ENCODE measurements around the gene PLXNC1.
A peak's percentile ranks its signal among the peaks of the same experiment; 100 is the strongest.

The PLXNC1 gene

GRCh38 chr12:94133964-94134795 is 14.2 kb upstream of the PLXNC1 start:
- no peak for DNase-seq (ENCODE audit: low read depth in 2 of 2)

DNA sequence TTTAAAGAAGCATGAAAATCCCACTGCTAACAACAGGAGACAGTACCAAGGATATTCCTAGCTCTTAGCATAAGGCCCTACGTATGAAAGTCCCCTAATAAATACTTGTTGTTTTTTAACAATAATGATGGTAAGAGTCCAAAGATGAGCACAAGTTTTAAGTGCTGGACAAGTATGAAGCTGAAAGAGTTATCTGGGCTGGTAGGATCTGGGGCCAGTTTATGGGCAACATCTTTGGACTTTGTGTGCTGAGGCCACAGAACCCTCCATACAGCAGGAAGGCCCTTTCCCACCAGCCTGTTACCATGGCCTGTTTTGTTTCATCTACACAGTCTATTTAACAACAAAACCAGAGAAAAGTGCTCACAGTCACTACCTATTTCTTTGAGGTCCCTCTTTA is 12.5 kb upstream of the PLXNC1 start:
- DNase-seq (ENCODE audit: low read depth in 2 of 2): no peak

DNA sequence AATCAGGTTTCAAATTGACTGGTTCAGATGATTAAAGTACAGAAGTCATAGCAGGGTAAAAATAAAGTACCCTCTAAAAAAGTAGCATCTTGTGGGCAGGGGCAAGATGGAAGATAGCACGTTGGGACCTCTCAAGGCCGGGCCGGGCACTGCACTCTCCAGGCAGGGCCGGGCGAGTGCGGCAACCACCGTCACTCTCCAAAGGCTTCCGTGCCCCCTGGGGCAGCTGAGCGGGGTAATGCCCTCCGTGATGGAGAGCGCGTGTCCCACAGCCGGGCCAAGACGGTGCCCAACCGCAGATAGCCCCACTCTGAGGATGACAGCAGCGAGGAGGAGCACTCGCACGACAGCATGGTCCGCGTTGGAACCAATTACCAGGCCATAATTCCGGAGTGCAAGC is 8.6 kb upstream of the PLXNC1 start:
- DNase-seq (ENCODE audit: low read depth in 2 of 2): no peak

DNA sequence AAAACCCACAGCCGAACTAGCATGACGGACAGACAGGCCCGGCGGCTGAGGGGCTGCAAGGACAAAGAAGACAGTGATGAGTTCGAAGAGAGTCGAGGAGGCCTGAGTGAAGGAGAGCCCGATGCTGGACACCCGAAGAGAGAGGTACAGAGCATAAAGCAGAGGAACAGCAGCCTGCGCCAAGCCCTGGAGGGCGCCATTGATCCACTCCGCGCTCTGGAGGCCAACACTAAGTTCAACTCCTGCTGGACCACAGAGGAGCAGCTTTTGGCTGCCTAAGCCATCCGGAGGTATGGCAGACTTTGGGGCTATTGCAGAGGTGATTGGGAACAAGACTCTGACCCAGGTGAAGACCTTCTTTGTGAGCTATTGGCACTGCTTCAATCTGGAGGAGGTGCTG is 7.8 kb upstream of the PLXNC1 start:
- DNase-seq (ENCODE audit: low read depth in 2 of 2): peak in 1 of 2 donors; percentile 23

- no peak for DNase-seq (ENCODE audit: low read depth in 2 of 2)
These were observed 7.2 kb upstream of the PLXNC1 start for GRCh38 chr12:94141004-94141764.

DNA sequence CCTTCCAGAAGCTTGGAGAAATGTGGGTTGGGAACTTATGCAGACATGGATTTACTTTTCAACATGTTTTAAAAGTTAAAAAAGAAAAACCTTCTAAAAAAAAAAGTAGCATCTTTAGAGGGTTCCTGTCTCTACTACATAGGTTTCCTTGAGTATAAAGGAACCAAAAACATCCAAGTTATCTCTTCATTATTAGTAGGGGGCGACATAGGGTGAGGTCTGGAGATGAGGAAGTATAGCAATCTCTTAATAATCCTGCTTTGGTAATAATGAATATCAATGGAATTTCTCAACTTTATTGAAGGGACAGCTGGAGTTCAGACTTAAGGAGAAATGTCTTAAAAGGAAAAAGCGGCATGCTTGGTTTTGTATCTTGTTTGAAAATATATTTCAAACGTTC is 6.5 kb upstream of the PLXNC1 start:
- no peak for DNase-seq (ENCODE audit: low read depth in 2 of 2)

GRCh38 chr12:94143438-94143837 is 4.9 kb upstream of the PLXNC1 start:
- no peak for DNase-seq (ENCODE audit: low read depth in 2 of 2)

DNA sequence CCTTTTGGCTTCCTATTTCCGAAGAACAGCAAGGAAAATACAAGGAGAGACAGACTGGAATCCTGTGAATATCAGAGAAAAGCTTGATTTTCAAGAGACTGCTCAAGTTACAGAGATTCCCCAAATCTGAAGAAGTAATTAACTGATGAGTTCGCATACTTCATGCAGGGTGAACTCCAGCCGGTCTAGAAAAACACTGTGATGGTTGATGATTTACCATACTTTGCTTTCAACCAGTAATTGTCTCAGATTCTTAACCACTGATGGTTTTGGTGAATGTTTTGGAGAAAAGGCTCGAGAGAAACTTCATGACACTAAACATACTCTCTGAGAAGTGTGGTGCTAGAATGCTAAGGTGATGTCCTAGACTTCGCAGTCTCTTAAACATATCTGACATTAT is 4.4 kb upstream of the PLXNC1 start:
- no peak for DNase-seq (ENCODE audit: low read depth in 2 of 2)

- DNase-seq (ENCODE audit: low read depth in 2 of 2): no peak
These were observed 3.6 kb upstream of the PLXNC1 start for GRCh38 chr12:94144781-94145180.

DNA sequence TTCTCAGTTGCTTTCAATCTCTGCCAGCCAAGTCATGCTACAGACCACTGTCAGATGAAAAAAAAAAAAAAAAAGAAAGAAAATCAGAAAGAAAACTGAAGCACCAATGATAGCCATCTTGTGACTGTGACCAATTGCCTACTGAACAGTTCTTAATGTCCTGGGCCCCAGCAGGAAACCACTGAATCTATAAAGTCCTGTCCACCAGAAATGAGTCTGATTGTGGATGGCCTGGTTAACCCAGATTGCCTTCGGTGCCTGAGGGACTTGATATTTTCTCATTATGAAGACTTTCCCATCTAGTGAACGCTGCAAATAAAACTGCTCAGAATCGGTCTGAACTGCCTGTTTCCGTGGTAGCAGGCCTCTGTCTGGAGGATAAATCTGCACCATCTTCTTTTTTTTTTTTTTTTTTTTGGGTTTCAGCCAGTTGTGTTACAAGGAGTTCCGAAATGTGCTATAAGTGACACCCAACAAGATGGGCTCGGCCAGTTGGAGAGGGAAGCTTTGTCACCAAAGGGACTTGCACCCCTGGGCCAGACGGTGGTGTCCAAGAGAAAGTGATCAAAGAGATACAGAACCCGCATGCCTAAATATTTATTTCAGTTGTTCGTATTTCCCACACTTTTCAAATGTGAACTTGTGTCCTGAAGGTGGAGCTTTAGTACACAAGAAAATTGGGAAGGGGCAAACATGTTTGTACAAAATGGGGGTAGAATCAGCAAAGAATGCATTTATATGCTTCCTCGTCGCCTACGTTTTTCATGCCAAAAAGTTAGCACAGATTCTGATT is 3.0 kb upstream of the PLXNC1 start:
- DNase-seq (ENCODE audit: low read depth in 2 of 2): no peak

- no peak for DNase-seq (ENCODE audit: low read depth in 2 of 2)
These were observed 2.0 kb upstream of the PLXNC1 start for GRCh38 chr12:94146166-94146936.

- DNase-seq (ENCODE audit: low read depth in 2 of 2): no peak
These were observed 888 bp upstream of the PLXNC1 start for GRCh38 chr12:94147387-94147990.

DNA sequence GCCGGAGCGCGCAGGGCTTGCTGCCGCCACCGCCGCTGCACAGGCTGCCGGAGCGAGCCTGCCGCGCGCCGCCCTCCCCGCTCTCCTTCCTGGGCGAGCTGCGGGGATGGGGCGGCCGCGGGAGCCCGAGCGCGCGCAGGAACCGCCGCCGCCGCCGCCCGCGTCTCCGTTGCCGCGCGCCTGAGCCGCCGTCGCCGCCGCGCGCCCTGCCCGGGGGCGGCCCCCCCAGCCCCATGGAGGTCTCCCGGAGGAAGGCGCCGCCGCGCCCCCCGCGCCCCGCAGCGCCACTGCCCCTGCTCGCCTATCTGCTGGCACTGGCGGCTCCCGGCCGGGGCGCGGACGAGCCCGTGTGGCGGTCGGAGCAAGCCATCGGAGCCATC is 352 bp downstream of the PLXNC1 start:
- no peak for DNase-seq (ENCODE audit: low read depth in 2 of 2)

- peak in 1 of 2 donors; percentile 10 for DNase-seq (ENCODE audit: low read depth in 2 of 2)
These were observed 873 bp downstream of the PLXNC1 start for GRCh38 chr12:94149119-94149780.

DNA sequence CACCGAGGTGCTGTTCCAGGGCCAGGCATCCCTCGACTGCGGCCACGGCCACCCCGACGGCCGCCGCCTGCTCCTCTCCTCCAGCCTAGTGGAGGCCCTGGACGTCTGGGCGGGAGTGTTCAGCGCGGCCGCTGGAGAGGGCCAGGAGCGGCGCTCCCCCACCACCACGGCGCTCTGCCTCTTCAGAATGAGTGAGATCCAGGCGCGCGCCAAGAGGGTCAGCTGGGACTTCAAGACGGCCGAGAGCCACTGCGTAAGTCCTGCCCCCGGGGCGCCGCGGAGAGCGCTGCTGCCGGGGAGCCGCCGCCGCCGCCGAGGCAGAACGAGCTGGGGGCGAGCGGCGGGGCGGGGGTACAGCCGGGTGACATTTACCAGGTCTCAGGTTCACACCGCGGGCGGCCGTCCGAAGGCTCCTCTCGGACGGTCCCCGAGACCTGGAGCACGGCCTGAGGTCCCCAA is 1.4 kb downstream of the PLXNC1 start:
- DNase-seq (ENCODE audit: low read depth in 2 of 2): no peak

DNA sequence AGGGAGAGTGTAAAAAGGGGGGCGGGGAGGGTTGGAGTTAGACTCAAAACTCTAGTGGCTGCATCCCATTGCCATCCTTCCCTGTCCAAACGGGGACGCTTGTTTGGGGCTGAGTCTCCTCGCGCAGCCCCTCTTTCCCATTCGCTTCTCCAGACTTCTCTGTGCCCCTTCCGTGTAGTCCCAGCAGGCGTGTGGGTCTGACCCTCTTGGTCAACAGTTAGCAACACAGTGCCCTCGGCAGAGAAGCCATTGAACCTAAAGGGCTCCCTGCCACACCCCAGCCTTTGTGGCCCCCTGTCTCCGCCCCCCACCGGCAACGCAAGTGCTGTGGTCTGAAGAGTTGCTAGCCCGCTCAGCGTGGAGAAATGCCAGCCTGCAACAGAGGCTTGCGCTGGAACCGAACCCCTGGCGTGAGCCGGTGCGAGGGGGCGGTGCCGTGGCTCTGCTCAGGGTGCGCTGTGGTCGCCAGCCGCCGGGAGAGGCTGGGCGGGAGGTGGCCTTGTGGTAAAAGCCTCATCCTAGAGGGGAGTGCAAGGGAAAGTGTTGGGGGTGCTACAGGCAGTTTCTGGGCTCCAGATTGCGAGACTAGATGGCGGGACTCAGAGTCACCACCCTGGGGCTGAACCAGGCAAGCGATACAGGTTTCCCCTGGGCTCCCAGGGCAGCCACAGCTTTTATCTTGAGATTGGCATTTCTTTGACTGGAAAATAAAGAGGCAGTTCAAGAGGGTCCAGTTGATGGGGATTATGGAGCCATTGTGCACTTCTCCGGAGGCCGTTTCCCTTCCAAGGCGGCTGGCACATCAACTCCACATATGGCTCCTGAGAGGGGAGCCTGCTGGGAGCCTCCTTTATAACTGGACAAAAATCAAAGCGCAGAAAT is 2.1 kb downstream of the PLXNC1 start:
- no peak for DNase-seq (ENCODE audit: low read depth in 2 of 2)

DNA sequence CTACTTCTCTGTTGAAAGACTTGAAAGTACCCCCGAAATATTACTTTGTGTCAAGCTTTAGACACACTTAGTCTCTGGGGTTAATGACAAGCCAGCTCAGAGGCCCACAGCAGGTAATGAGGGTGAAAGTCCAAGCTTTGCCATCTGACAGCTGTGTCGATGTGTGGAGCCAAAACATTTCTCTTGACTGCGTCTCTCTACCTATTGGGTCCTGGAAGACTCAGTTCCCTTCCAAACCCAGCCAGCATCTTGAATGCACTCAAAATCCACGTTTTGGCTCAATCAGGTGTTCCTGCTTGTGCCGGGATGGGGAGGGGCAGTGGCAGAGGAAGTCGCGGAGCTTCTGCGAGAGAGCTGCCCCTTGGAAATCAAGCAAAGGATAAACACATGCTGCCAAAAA is 3.2 kb downstream of the PLXNC1 start:
- DNase-seq (ENCODE audit: low read depth in 2 of 2): no peak

DNA sequence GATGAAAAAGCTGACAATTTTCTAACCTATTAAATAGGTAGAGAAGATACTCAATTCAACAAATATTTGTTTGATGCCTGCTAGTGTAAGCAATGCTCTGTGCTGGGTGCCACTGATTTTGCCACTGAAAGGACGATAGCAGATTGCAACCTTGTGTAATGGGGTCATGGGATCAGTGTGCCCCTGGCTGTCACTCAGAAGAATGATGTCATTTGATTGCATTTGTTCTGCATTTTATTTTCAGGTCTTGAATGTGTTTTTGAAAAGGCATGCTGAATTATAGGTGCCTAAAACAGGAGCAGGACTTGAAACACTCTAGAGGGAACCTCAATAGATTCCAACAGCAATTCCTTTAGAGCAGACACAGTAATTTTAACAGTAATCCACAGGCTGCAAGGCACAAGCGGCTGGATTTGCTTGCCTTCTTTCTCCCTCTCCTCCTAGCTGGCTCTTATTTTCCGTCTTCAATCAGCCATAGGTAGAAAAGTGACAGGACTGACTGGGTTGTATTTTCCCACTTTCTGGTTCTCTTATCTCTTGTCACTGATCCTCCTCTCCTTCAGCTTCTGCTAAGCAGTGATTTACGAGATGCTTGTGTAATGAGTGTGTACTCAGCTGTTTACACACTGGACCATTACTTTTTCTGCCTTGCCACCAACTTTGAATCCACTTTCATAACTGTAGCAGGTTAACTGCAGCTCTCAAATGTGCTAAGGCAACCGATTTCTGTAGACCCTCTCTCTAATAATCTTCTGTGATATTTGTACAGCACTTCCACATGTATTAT is 4.1 kb downstream of the PLXNC1 start:
- DNase-seq (ENCODE audit: low read depth in 2 of 2): no peak

DNA sequence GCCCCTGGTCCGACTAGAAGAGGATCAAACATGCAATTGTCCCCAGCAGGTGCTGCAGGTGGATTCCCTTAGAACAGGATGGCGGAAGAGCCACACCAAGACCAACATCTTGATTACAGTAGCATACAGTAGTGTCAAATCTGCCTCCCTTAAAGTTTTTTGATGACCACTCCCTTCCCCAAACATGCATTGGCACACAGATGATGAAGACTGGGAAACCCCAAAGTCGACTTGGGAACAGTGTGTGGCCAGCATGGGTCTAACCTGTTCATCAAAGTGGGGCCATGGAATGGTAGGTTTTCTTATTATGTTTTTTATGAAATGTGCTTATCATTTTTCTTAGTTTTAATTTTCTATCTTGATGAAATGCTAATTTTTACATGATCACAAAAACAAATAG is 8.8 kb downstream of the PLXNC1 start:
- DNase-seq (ENCODE audit: low read depth in 2 of 2): no peak
